PC-3 (cell line): ENCODE results near the gene NAP1L1.

Experiments
- CTCF ChIP-seq: fragments of 300-600 bp; sonication (generic); conservative IDR thresholded peaks from 2 replicates; pipeline ENCODE4 v1.5.1; 2017; ENCODE audit warnings: antibody characterized with exemption, low read depth, mild to moderate bottlenecking, low read length
- EZH2 ChIP-seq: fragments of 300-600 bp; sonication (generic); IDR thresholded peaks from one replicate; pipeline ENCODE4 v1.6.1; 2017; ENCODE audit warnings: antibody characterized with exemption, mild to moderate bottlenecking, low read length; ENCODE audit not compliant: unreplicated experiment
- EZH2phosphoT487 ChIP-seq: fragments of 300-600 bp; sonication (generic); IDR thresholded peaks from 2 replicates; pipeline ENCODE4 v1.6.1; 2018; ENCODE audit warnings: mild to moderate bottlenecking, antibody characterized with exemption, low read length, borderline replicate concordance

DNA sequence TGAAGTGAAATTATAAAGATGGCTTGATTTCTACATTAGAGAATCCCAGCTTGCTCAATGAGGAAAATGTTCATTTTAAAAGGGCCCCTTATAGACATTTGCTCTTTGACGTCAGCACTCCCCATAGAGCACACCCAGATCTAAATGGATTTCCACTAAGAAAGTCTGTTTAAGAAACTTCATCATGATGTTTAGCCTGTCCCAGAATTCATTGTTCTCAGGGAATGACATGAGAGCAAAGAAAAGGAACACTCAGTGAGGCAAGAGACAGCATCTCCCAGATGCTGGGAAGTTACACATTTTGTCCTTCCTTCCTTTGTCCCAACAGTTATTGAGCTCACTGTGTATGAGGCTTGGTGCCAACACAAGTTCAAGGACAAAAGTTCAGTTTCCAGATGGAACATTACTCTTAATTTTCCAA, 57.8 kb downstream of the NAP1L1 start:
- TF ChIP-seq CTCF, result no peak
- TF ChIP-seq EZH2phosphoT487, result no peak
- TF ChIP-seq EZH2, result no peak
